Endothelial cell of umbilical vein (primary cell): ENCODE data around the gene IFNA7. TPM values are rescaled to one million over a fixed set of nuclear protein-coding genes. Genes with fewer than 3 reads are reported as not detected.

ENCODE experiments used
- BruUV-seq: library from RNA; stranded (reverse); fragments of 400-500 nt; replicated peaks from 2 replicates; lab custom pipeline; 2021; lab: Mats Ljungman, UMichigan
- CTCF ChIA-PET: fragments of 300-600, 350-600 bp; sonication (Branson Sonifier 250); formaldehyde crosslinking; loops from one replicate; lab custom pipeline; 2021; ENCODE audit warnings: antibody characterized with exemption, inconsistent platforms; lab: Charles Lee
- POLR2A ChIA-PET: fragments of 300-600, 350-600 bp; sonication (Branson Sonifier 250); formaldehyde crosslinking; loops from one replicate; lab custom pipeline; 2021; ENCODE audit warnings: antibody characterized with exemption, inconsistent platforms; lab: Charles Lee
- DNase-seq: peaks from one replicate; pipeline ENCODE4 v3.0.0-alpha.2; 2011; ENCODE audit warnings: low read depth, low spot score
- FAIRE-seq: peaks from 2 replicates; lab custom pipeline; 2011; peaks lifted over from hg19 to GRCh38; lab: Jason Lieb, UNC
- H2AFZ ChIP-seq: 2 replicates; pipeline ENCODE4 v1.6.0; 2012; ENCODE audit warnings: low read depth, low read length, control low read depth, inconsistent platforms
- H3K27ac ChIP-seq: 2 replicates; pipeline ENCODE4 v1.5.1; 2011; ENCODE audit warnings: low read depth, mild to moderate bottlenecking, control low read depth, low read length, moderate library complexity; ENCODE audit not compliant: insufficient read depth
- H3K27me3 ChIP-seq, 2 experiments: 2 replicates each; pipeline versions ENCODE4 v1.6.0 to v1.6.1; 2011; ENCODE audit warnings: low read length in 2 of 2, mixed read lengths in 1 of 2; ENCODE audit not compliant: control insufficient read depth in 2 of 2, insufficient read depth in 2 of 2
- H3K36me3 ChIP-seq, 2 experiments: 2 replicates in 1 of 2; 3 replicates in 1 of 2; pipeline ENCODE4 v1.5.1; 2011; ENCODE audit warnings: low read length in 2 of 2, mild to moderate bottlenecking in 1 of 2, moderate library complexity in 1 of 2; ENCODE audit not compliant: control insufficient read depth in 2 of 2, insufficient read depth in 2 of 2; ENCODE audit errors: extremely low read depth in 1 of 2
- H3K4me1 ChIP-seq: 3 replicates; pipeline ENCODE4 v1.5.1; 2011; ENCODE audit warnings: mild to moderate bottlenecking, low read length; ENCODE audit not compliant: control insufficient read depth, insufficient read depth; ENCODE audit errors: extremely low read depth
- H3K4me2 ChIP-seq: 2 replicates; pipeline ENCODE4 v1.6.1; 2011; ENCODE audit warnings: low read length, control low read depth, mixed read lengths; ENCODE audit not compliant: insufficient read depth
- H3K4me3 ChIP-seq, 3 experiments: fragments of 200-600 bp in 1 of 3; sonication (generic), shearing (Covaris generic) in 1 of 3; replicated peaks in 1 of 3; 2 replicates each; pipeline ENCODE4 v1.5.1; 2011 to 2016; ENCODE audit warnings: control low read depth in 3 of 3, low read length in 3 of 3, mild to moderate bottlenecking in 2 of 3, inconsistent platforms in 1 of 3, low read depth in 1 of 3, moderate library complexity in 1 of 3; ENCODE audit not compliant: insufficient read depth in 1 of 3
- H3K79me2 ChIP-seq: 2 replicates; pipeline ENCODE4 v1.6.0; 2012; ENCODE audit warnings: low read length, inconsistent platforms; ENCODE audit not compliant: control insufficient read depth, insufficient read depth
- H3K9ac ChIP-seq: replicated peaks from 2 replicates; pipeline ENCODE3; 2011; ENCODE audit warnings: low read length, control low read depth; ENCODE audit not compliant: insufficient read depth; ENCODE audit errors: extremely low read depth
- H3K9me1 ChIP-seq: replicated peaks from 3 replicates; pipeline ENCODE4 v1.6.0; 2011; ENCODE audit warnings: mild to moderate bottlenecking, low read length; ENCODE audit not compliant: control insufficient read depth, insufficient read depth; ENCODE audit errors: extremely low read depth
- H3K9me3 ChIP-seq: replicated peaks from 2 replicates; pipeline ENCODE4 v1.5.1; 2012; ENCODE audit warnings: low read length, inconsistent platforms; ENCODE audit not compliant: control insufficient read depth, insufficient read depth
- H4K20me1 ChIP-seq: replicated peaks from 2 replicates; pipeline ENCODE3; 2011; ENCODE audit warnings: mild to moderate bottlenecking, low read length; ENCODE audit not compliant: control insufficient read depth, insufficient read depth; ENCODE audit errors: extremely low read depth
- EZH2 ChIP-seq: IDR thresholded peaks from 2 replicates; pipeline ENCODE4 v1.6.1; 2012; ENCODE audit warnings: borderline replicate concordance, low read depth, mild to moderate bottlenecking, moderate library complexity, low read length, inconsistent platforms; ENCODE audit not compliant: severe bottlenecking
- FOS ChIP-seq: IDR thresholded peaks from 2 replicates; pipeline ENCODE4 v1.6.1; 2011; ENCODE audit warnings: mild to moderate bottlenecking, low read length, moderate library complexity, borderline replicate concordance; ENCODE audit not compliant: insufficient read depth
- GATA2 ChIP-seq: IDR thresholded peaks from 2 replicates; pipeline ENCODE4 v1.7.0; 2011; ENCODE audit warnings: low read depth, mild to moderate bottlenecking, moderate library complexity, mixed read lengths, low read length; ENCODE audit not compliant: insufficient read length, insufficient read depth
- JUN ChIP-seq: IDR thresholded peaks from 2 replicates; pipeline ENCODE4 v1.6.1; 2011; ENCODE audit warnings: borderline replicate concordance, low read depth; ENCODE audit not compliant: insufficient read length, insufficient read depth
- MYC ChIP-seq: IDR thresholded peaks from one replicate; pipeline ENCODE4 v1.6.1; 2011; ENCODE audit warnings: mild to moderate bottlenecking, low read depth, low read length
- POLR2A ChIP-seq: IDR thresholded peaks from 2 replicates; pipeline ENCODE4 v1.6.1; 2012; ENCODE audit warnings: low read depth, mild to moderate bottlenecking, control low read depth, low read length
- POLR2AphosphoS5 ChIP-seq: IDR thresholded peaks from 2 replicates; pipeline ENCODE4 v1.6.1; 2012; ENCODE audit warnings: low read depth, mild to moderate bottlenecking, control low read depth, low read length, moderate library complexity; ENCODE audit not compliant: insufficient read depth
- dilution Hi-C: fragments of 300-500 bp; cut with MboI; formaldehyde crosslinking; loops from one replicate; pipeline ENCODE4 v1.15.0; 2019; ENCODE audit warnings: low sequenced_read_pairs; ENCODE audit not compliant: extremely low pct_ligation_motif_present
- intact Hi-C: fragments of 100-400 bp; cut with micrococcal nuclease; formaldehyde crosslinking; loops from one replicate; pipeline ENCODE4 v1.10.0; 2022
- polyA plus RNA-seq, 4 experiments: library from polyadenylated mRNA; depleted of rRNA in 3 of 4; stranded (reverse) in 3 of 4; unstranded in 1 of 4; fragments of >200 nt; gene quantifications; 2 replicates each; pipeline versions ENCODE4 v1.2.1 to v1.2.3, GENCODE V29; 2011 to 2012; ENCODE audit warnings: missing spikeins in 1 of 4
- total RNA-seq: library from RNA; stranded (reverse); gene quantifications from 2 replicates; pipeline ENCODE4 v1.2.3, GENCODE V29; 2021
- TF ChIP-seq, protein P1 (sequence below), 2 donors: IDR thresholded peaks; 1 replicate in 1 of 2; 2 replicates in 1 of 2; pipeline ENCODE4 v1.5.1; 2011; ENCODE audit warnings: low read length in 2 of 2, mild to moderate bottlenecking in 2 of 2, moderate library complexity in 2 of 2, control low read depth in 1 of 2, inconsistent platforms in 1 of 2, low read depth in 1 of 2; ENCODE audit not compliant: insufficient read depth in 1 of 2; ENCODE audit errors: extremely low read depth in 1 of 2
- TF ChIP-seq, protein P2 (sequence below): IDR thresholded peaks from 2 replicates; pipeline ENCODE4 v1.6.1; 2011; ENCODE audit not compliant: insufficient read depth, insufficient read length

IFNA7 gene
- total and polyA plus RNA-seq, 2 donors (not counting 3 experiments of a cell fraction or from before 2014, with no cell fraction given), result not detected

DNA sequence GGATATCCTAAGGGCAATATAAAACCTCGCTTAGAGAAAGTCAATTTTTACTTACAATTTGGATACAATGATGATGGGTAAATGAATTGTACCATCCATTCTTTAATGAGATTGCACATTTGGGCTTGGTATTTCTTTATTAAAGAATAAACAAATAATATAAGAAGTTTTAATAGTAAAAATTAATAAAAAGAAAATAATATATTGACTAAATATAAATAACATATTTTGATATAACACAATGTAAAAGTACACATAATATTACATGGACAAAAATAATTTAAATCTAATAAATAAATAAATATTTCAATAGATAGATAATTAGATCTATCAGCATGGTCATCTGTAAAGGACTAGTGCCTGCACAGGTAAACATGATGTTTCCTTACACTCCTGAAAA, 36.5 kb downstream of the IFNA7 start:
- TF ChIP-seq GATA2, result no peak
- H2AFZ ChIP-seq, result no peak overlapping the region
- dilution Hi-C loops, result no loop called here
- no peaks in the 10 kb centered on the region for H3K79me2 ChIP-seq
- no peak overlapping the region for H3K9ac ChIP-seq
- H3K36me3 ChIP-seq, result no peaks in the 10 kb centered on the region
- no peak overlapping the region for H3K4me3 ChIP-seq
- H3K9me1 ChIP-seq, result no peaks in the 10 kb centered on the region
- intact Hi-C loops, result no loop called here
- no peak overlapping the region for H3K4me2 ChIP-seq
- no peaks in the 10 kb centered on the region for H4K20me1 ChIP-seq
- ChIA-PET POLR2A (no interaction called here), CTCF (no interaction called here)
- peaks cover 0 to 6% of the 10 kb centered on the region in 2 experiments for H3K27me3 ChIP-seq
- no peak for DNase-seq
- no peaks in the 10 kb centered on the region for H3K4me1 ChIP-seq
- no TSS peak for BruUV-seq
- no peak for FAIRE-seq
- no peaks in the 10 kb centered on the region for H3K9me3 ChIP-seq
- H3K27ac ChIP-seq, result no peak overlapping the region

DNA sequence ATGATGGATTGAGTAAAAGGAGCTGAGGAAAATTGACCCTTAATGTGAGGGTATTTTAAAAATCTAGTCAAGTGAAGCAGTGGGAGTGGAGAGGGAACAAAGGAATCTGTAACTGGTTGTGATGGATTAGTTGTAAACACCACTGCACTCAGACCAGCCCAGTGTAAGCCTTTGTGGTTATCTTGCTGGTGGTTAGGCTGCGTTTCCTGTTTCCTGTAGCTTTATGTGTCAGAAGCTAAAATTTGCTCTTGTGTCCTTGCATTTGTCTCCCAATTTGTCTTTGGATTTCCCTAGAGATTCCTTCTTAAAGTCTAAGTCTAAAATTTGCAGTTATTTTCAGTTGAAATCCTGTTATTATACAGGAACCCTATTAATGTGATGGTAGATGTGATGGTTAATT, 41.8 kb downstream of the IFNA7 start:
- CTCF ChIA-PET, result interaction anchor here (0.6 to 1.7 kb wide), 3 partner anchors 23 to 236 kb away, joined by 3 to 5 read pairs (median 3); no protein-coding TSS in a partner anchor
- H2AFZ ChIP-seq, result no peak overlapping the region
- H4K20me1 ChIP-seq, result no peaks in the 10 kb centered on the region
- BruUV-seq, result no TSS peak
- FAIRE-seq (no peak), DNase-seq (peak; percentile 18)
- peaks cover 5% of the 10 kb centered on the region for H3K4me1 ChIP-seq
- intact Hi-C loops (no loop called here), dilution Hi-C loops (no loop called here)
- no peaks in the 10 kb centered on the region for H3K9me3 ChIP-seq
- no peak overlapping the region for H3K9ac ChIP-seq
- H3K27me3 ChIP-seq, result peaks cover 0 to 4% of the 10 kb centered on the region in 2 experiments
- TF ChIP-seq, protein P1, sequence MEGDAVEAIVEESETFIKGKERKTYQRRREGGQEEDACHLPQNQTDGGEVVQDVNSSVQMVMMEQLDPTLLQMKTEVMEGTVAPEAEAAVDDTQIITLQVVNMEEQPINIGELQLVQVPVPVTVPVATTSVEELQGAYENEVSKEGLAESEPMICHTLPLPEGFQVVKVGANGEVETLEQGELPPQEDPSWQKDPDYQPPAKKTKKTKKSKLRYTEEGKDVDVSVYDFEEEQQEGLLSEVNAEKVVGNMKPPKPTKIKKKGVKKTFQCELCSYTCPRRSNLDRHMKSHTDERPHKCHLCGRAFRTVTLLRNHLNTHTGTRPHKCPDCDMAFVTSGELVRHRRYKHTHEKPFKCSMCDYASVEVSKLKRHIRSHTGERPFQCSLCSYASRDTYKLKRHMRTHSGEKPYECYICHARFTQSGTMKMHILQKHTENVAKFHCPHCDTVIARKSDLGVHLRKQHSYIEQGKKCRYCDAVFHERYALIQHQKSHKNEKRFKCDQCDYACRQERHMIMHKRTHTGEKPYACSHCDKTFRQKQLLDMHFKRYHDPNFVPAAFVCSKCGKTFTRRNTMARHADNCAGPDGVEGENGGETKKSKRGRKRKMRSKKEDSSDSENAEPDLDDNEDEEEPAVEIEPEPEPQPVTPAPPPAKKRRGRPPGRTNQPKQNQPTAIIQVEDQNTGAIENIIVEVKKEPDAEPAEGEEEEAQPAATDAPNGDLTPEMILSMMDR (IDR thresholded peaks at IDR 0.05; ENCODE audit: extremely low read depth in 1 of 2, insufficient read depth in 1 of 2, low read depth in 1 of 2, low read length in 2 of 2), result no peak
- TF ChIP-seq, protein P2, sequence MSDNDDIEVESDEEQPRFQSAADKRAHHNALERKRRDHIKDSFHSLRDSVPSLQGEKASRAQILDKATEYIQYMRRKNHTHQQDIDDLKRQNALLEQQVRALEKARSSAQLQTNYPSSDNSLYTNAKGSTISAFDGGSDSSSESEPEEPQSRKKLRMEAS, result no peak
- TF ChIP-seq POLR2AphosphoS5 (no peak), POLR2A (no peak), GATA2 (no peak), JUN (peak; percentile 33), MYC (no peak), EZH2 (no peak), FOS (peak; percentile 12)
- H3K36me3 ChIP-seq, result no peaks in the 10 kb centered on the region
- H3K4me3 ChIP-seq, result no peak overlapping the region
- no peaks in the 10 kb centered on the region for H3K9me1 ChIP-seq
- peak overlapping the region; percentile 2 for H3K4me2 ChIP-seq
- no peaks in the 10 kb centered on the region for H3K79me2 ChIP-seq
- no peak overlapping the region for H3K27ac ChIP-seq
- POLR2A ChIA-PET, result no interaction called here
